ENCODE results near the gene BOK. TPM values are rescaled to one million over a fixed set of nuclear protein-coding genes. Genes with fewer than 3 reads are reported as not detected.

BOK gene
- polyA plus RNA-seq, 3 donors, result 0.05 TPM; not detected in 2

DNA sequence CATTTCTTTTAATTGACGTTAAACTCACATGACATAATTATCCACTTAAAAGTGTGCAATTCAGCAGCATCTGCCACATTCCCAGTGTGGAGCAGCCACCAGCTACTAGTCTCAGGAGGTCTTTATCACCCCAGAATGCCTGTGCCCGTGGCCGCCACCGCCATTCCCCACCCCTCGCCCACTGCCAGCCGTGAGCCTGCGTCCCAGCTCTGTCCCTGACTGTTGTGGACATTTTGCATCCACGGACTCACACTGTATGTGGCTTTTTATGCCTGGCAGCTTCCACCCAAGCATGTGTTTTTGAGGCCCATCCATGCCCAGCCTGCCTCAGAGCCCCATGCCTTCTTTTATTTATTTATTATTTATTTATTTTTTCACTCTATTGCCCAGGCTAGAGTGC is 9.2 kb downstream of the BOK start:
- Histone ChIP-seq H3K27ac (ENCODE audit: low read depth in 1 of 2, low read length in 2 of 2) (no peak overlapping the region), H2AFZ (ENCODE audit: insufficient read depth, low read depth, low read length, poor library complexity, severe bottlenecking) (no peak overlapping the region), H3K9me3 (replicated peaks in 1 of 2; ENCODE audit: control insufficient read depth in 1 of 2, insufficient read depth in 1 of 2, low read length in 2 of 2) (no peaks in the 10 kb centered on the region), H3K79me2 (ENCODE audit: insufficient read depth, low read length) (no peaks in the 10 kb centered on the region), H3K4me3 (replicated peaks in 1 of 3; ENCODE audit: low read depth in 2 of 3, low read length in 3 of 3) (no peak overlapping the region), H3K4me1 (ENCODE audit: control insufficient read depth in 1 of 2, insufficient read depth in 2 of 2, low read length in 2 of 2) (no peaks in the 10 kb centered on the region), H3K36me3 (replicated peaks in 1 of 2; ENCODE audit: control insufficient read depth in 1 of 2, insufficient read depth in 2 of 2, low read length in 2 of 2) (no peaks in the 10 kb centered on the region), H3K9ac (ENCODE audit: insufficient read depth, low read length, poor library complexity, severe bottlenecking) (no peak overlapping the region), H3K27me3 (ENCODE audit: control insufficient read depth in 2 of 2, insufficient read depth in 2 of 2, low read length in 2 of 2) (no peaks in the 10 kb centered on the region), H4K20me1 (ENCODE audit: insufficient read depth, low read length) (no peaks in the 10 kb centered on the region), H3K4me2 (replicated peaks; ENCODE audit: extremely low read depth, low read length, poor library complexity, severe bottlenecking) (no peak overlapping the region)
- Mint-ChIP-seq H3K27me3 (ENCODE audit: low read depth in 3 of 3) (peaks cover 0 to 7% (median 1%) of the 10 kb centered on the region in 3 donors), H3K4me3 (no peak overlapping the region), H3K36me3 (no peaks in the 10 kb centered on the region), H3K9me3 (peaks cover 0 to 3% (median 2%) of the 10 kb centered on the region in 7 donors), H3K27ac (no peak overlapping the region), H3K4me1 (no peaks in the 10 kb centered on the region)
- no peak for DNase-seq
- 97% methylated on average over 7 of the region's 8 CpGs for WGBS (ENCODE audit: insufficient coverage)
- TF ChIP-seq, protein P1, sequence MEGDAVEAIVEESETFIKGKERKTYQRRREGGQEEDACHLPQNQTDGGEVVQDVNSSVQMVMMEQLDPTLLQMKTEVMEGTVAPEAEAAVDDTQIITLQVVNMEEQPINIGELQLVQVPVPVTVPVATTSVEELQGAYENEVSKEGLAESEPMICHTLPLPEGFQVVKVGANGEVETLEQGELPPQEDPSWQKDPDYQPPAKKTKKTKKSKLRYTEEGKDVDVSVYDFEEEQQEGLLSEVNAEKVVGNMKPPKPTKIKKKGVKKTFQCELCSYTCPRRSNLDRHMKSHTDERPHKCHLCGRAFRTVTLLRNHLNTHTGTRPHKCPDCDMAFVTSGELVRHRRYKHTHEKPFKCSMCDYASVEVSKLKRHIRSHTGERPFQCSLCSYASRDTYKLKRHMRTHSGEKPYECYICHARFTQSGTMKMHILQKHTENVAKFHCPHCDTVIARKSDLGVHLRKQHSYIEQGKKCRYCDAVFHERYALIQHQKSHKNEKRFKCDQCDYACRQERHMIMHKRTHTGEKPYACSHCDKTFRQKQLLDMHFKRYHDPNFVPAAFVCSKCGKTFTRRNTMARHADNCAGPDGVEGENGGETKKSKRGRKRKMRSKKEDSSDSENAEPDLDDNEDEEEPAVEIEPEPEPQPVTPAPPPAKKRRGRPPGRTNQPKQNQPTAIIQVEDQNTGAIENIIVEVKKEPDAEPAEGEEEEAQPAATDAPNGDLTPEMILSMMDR (IDR thresholded peaks at IDR 0.05), result no peak
- intact Hi-C loops (cut with micrococcal nuclease), result no loop called here

DNA sequence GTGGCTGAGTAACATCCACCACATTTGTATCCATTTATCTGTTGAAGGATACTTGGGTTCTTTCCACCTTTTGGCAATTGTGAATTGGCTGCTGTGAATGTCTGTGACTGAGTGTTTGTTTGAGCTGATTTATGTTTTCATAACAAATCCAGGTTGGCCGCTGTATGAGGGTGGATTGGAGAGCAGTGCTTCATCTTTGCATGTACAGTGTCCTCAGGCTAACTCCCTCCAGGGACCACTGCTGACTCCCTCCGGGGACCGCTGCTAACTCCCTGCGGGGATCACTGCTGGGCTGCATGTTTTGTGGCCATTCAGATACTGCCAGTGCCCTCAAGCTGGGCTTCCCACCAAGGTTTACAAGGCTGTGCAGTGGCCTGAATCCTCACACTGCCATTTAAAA is 10.2 kb downstream of the BOK start:
- H3K36me3 Mint-ChIP-seq, result no peaks in the 10 kb centered on the region
- no peaks in the 10 kb centered on the region for H3K4me1 Mint-ChIP-seq
- no peak for DNase-seq
- no peak overlapping the region for H3K4me3 Mint-ChIP-seq
- TF ChIP-seq, protein P1 (IDR thresholded peaks at IDR 0.05), result no peak
- no peaks in the 10 kb centered on the region for H3K36me3 ChIP-seq (replicated peaks in 1 of 2; ENCODE audit: control insufficient read depth in 1 of 2, insufficient read depth in 2 of 2, low read length in 2 of 2)
- WGBS (ENCODE audit: insufficient coverage), result 100% methylated on average over 4 of the region's 4 CpGs
- no peak overlapping the region for H2AFZ ChIP-seq (ENCODE audit: insufficient read depth, low read depth, low read length, poor library complexity, severe bottlenecking)
- no peaks in the 10 kb centered on the region for H3K27me3 ChIP-seq (ENCODE audit: control insufficient read depth in 2 of 2, insufficient read depth in 2 of 2, low read length in 2 of 2)
- H3K4me1 ChIP-seq (ENCODE audit: control insufficient read depth in 1 of 2, insufficient read depth in 2 of 2, low read length in 2 of 2), result no peaks in the 10 kb centered on the region
- no peak overlapping the region for H3K4me2 ChIP-seq (replicated peaks; ENCODE audit: extremely low read depth, low read length, poor library complexity, severe bottlenecking)
- no peak overlapping the region for H3K27ac ChIP-seq (ENCODE audit: low read depth in 1 of 2, low read length in 2 of 2)
- peaks cover 0 to 7% (median 1%) of the 10 kb centered on the region in 3 donors for H3K27me3 Mint-ChIP-seq (ENCODE audit: low read depth in 3 of 3)
- H3K9ac ChIP-seq (ENCODE audit: insufficient read depth, low read length, poor library complexity, severe bottlenecking), result no peak overlapping the region
- no peaks in the 10 kb centered on the region for H4K20me1 ChIP-seq (ENCODE audit: insufficient read depth, low read length)
- H3K79me2 ChIP-seq (ENCODE audit: insufficient read depth, low read length), result no peaks in the 10 kb centered on the region
- intact Hi-C loops (cut with micrococcal nuclease), result no loop called here
- H3K9me3 ChIP-seq (replicated peaks in 1 of 2; ENCODE audit: control insufficient read depth in 1 of 2, insufficient read depth in 1 of 2, low read length in 2 of 2), result no peaks in the 10 kb centered on the region
- no peak overlapping the region for H3K4me3 ChIP-seq (replicated peaks in 1 of 3; ENCODE audit: low read depth in 2 of 3, low read length in 3 of 3)
- peaks cover 0 to 3% (median 2%) of the 10 kb centered on the region in 7 donors for H3K9me3 Mint-ChIP-seq
- no peak overlapping the region for H3K27ac Mint-ChIP-seq
